Measurements from ENCODE around the gene WWC1. TPM values are rescaled to one million over a fixed set of nuclear protein-coding genes. Genes with fewer than 3 reads are reported as not detected.

The WWC1 gene
- total RNA-seq, 1 experiment from 2014 or later: 97.7 TPM

DNA sequence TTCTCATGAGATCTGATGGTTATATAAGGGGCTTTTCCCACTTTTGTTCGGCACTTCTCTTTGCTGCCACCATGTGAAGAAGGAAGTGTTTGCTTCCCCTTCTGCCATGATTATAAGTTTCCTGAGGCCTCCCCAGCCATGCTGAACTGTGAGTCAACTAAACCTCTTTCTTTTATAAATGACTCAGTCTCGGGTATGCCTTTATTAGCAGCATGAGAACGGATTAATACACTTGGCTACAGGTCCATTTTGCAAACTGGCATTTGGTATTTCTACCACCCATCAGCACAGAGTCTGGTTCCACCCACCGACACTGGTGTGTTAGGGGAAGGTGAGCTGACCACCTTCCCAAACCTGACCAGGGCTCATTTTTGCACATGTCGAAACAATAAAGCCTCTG, 146.9 kb downstream of the WWC1 start:
- Histone ChIP-seq H3K27ac (no peak overlapping the region), H3K79me2 (ENCODE audit: low read depth) (no peaks in the 10 kb centered on the region), H3K9me3 (ENCODE audit: insufficient read depth, low read depth) (no peaks in the 10 kb centered on the region), H3K9me2 (ENCODE audit: insufficient read depth) (no peaks in the 10 kb centered on the region), H3K4me1 (replicated peaks; ENCODE audit: insufficient read depth) (no peaks in the 10 kb centered on the region), H4K20me1 (ENCODE audit: insufficient read depth) (peaks cover 4% of the 10 kb centered on the region; the same call in 1 of the 2 replicates), H3K4me3 (no peak overlapping the region), H3K36me3 (ENCODE audit: low read depth) (peaks cover 24% of the 10 kb centered on the region), H3K4me2 (no peak overlapping the region), H3F3A (ENCODE audit: insufficient read depth, low read depth) (peaks cover 14% of the 10 kb centered on the region), H2AFZ (no peak overlapping the region), H3K27me3 (ENCODE audit: insufficient read depth, low read depth) (no peaks in the 10 kb centered on the region)
- intact Hi-C loops (cut with micrococcal nuclease; ENCODE audit: unreplicated experiment): no loop called here
- ChIA-PET POLR2A (ENCODE audit: unreplicated experiment) (no interaction called here), CTCF (no interaction called here)
- BruUV-seq (replicated peaks): no TSS peak
- DNase-seq: no peak
- TF ChIP-seq CTCF (conservative IDR thresholded peaks at IDR 0.05): no peak
- TF ChIP-seq EZH2 (IDR thresholded peaks at IDR 0.05; ENCODE audit: low read depth): no peak

DNA sequence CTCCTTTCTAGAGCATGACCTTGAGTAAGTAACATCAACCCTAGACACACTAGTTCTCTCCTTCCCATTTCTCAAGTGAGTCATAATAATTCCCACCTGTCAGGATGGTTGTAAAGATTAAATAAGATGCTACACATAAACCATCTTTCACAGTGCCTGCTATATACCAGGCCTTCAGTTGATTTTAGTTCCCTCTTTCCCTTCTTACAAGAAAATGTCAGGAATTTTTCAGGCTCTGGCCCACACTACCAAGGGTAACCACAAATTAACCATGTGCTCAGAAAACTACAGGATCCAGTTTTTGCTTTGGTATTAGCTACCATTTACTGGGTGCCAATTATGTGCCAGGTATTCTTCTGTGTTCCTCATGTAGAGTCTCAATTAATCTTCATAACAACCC, 152.1 kb downstream of the WWC1 start:
- CTCF ChIA-PET: no interaction called here
- Histone ChIP-seq H3K27me3 (ENCODE audit: insufficient read depth, low read depth) (no peaks in the 10 kb centered on the region), H4K20me1 (ENCODE audit: insufficient read depth) (no peaks in the 10 kb centered on the region; the same call in 1 of the 2 replicates), H3K4me3 (no peak overlapping the region), H2AFZ (no peak overlapping the region), H3K36me3 (ENCODE audit: low read depth) (peaks cover 34% of the 10 kb centered on the region), H3K9me2 (ENCODE audit: insufficient read depth) (no peaks in the 10 kb centered on the region), H3K9me3 (ENCODE audit: insufficient read depth, low read depth) (no peaks in the 10 kb centered on the region), H3K79me2 (ENCODE audit: low read depth) (no peaks in the 10 kb centered on the region), H3K4me1 (replicated peaks; ENCODE audit: insufficient read depth) (no peaks in the 10 kb centered on the region), H3K4me2 (no peak overlapping the region), H3K27ac (no peak overlapping the region), H3F3A (ENCODE audit: insufficient read depth, low read depth) (peaks cover 29% of the 10 kb centered on the region; the same call in 1 of the 2 replicates)
- DNase-seq: no peak
- TF ChIP-seq EZH2 (IDR thresholded peaks at IDR 0.05; ENCODE audit: low read depth) (no peak), CTCF (conservative IDR thresholded peaks at IDR 0.05) (no peak)
- POLR2A ChIA-PET (ENCODE audit: unreplicated experiment): no interaction called here
- intact Hi-C loops (cut with micrococcal nuclease; ENCODE audit: unreplicated experiment): no loop called here
- no TSS peak for BruUV-seq (replicated peaks)

GRCh38 chr5:168443950-168444700, 152.7 kb downstream of the WWC1 start:
- no peak overlapping the region for H3K4me2 ChIP-seq
- no peaks in the 10 kb centered on the region for H3K79me2 ChIP-seq (ENCODE audit: low read depth)
- no peak overlapping the region for H2AFZ ChIP-seq
- H4K20me1 ChIP-seq (ENCODE audit: insufficient read depth): no peaks in the 10 kb centered on the region; the same call in 1 of the 2 replicates
- no TSS peak for BruUV-seq (replicated peaks)
- DNase-seq: no peak
- H3K9me3 ChIP-seq (ENCODE audit: insufficient read depth, low read depth): no peaks in the 10 kb centered on the region
- peaks cover 34% of the 10 kb centered on the region for H3K36me3 ChIP-seq (ENCODE audit: low read depth)
- H3F3A ChIP-seq (ENCODE audit: insufficient read depth, low read depth): peaks cover 35% of the 10 kb centered on the region
- no peaks in the 10 kb centered on the region for H3K27me3 ChIP-seq (ENCODE audit: insufficient read depth, low read depth)
- POLR2A ChIA-PET (ENCODE audit: unreplicated experiment): no interaction called here
- CTCF ChIA-PET: no interaction called here
- no peaks in the 10 kb centered on the region for H3K9me2 ChIP-seq (ENCODE audit: insufficient read depth)
- H3K4me1 ChIP-seq (replicated peaks; ENCODE audit: insufficient read depth): peaks cover 5% of the 10 kb centered on the region; the same call in 1 of the 2 replicates
- H3K4me3 ChIP-seq: no peak overlapping the region
- intact Hi-C loops (cut with micrococcal nuclease; ENCODE audit: unreplicated experiment): no loop called here
- H3K27ac ChIP-seq: no peak overlapping the region
- no peak for TF ChIP-seq CTCF (conservative IDR thresholded peaks at IDR 0.05)
- no peak for TF ChIP-seq EZH2 (IDR thresholded peaks at IDR 0.05; ENCODE audit: low read depth)

Measured in PC-9 (cell line).